K562 (cell line): ENCODE measurements around the gene LRRC25. TPM values are rescaled to one million over a fixed set of nuclear protein-coding genes. Genes with fewer than 3 reads are reported as not detected.

ENCODE experiments used
- E2F1 ChIP-seq: sonication (generic); formaldehyde crosslinking; IDR thresholded peaks from 2 replicates; pipeline ENCODE4 v1.8.1; 2023; ENCODE audit warnings: mild to moderate bottlenecking, missing genetic modification reagents, moderate library complexity
- RREB1 ChIP-seq: fragments of 250-450 bp; sonication (Bioruptor Pico); IDR thresholded peaks from 2 replicates; pipeline ENCODE4 v1.4.0; 2020
- SIN3B ChIP-seq: fragments of 450-650 bp; IDR thresholded peaks from 2 replicates; pipeline ENCODE4 v1.6.1; 2017; ENCODE audit warnings: low read depth, mild to moderate bottlenecking, moderate library complexity
- ZNF318 ChIP-seq, 2 experiments: fragments of 450-650 bp; IDR thresholded peaks; 2 replicates each; pipeline ENCODE4 v1.6.1; 2016; ENCODE audit warnings: mild to moderate bottlenecking in 2 of 2, borderline replicate concordance in 1 of 2, low read depth in 1 of 2, moderate library complexity in 1 of 2
- ZNF395 ChIP-seq: fragments of 200-800 bp; sonication (Bioruptor generic); IDR thresholded peaks from 2 replicates; pipeline ENCODE4 v1.6.1; 2017; ENCODE audit warnings: missing genetic modification characterization, missing compliant biosample characterization
- ZNF57 ChIP-seq: fragments of 450-650 bp; formaldehyde crosslinking; IDR thresholded peaks from 2 replicates; pipeline ENCODE4 v1.4.0; 2020; ENCODE audit warnings: mild to moderate bottlenecking, moderate library complexity
- ZNF584 ChIP-seq: fragments of 200-800 bp; sonication (Bioruptor generic); IDR thresholded peaks from 2 replicates; pipeline ENCODE4 v1.6.1; 2016; ENCODE audit warnings: low read depth, mild to moderate bottlenecking, missing genetic modification characterization, missing compliant biosample characterization
- polyA plus RNA-seq, 8 experiments: library from polyadenylated mRNA; depleted of rRNA in 4 of 8; stranded (reverse) in 5 of 8; unstranded in 3 of 8; fragments of >200 nt; fragmentation: Nextera tagmentation in 2 of 8; fragmentation: Illumina TruSeq in 1 of 8; extraction: Ambion mirVana in 2 of 8; extraction: Trizol in 1 of 8; gene quantifications; 2 replicates each; pipeline versions ENCODE4 v1.2.1 to v1.2.3, GENCODE V29; 2011 to 2014; ENCODE audit warnings: inconsistent platforms in 1 of 8, missing spikeins in 1 of 8
- total RNA-seq, 7 experiments: library from RNA; depleted of rRNA in 6 of 7; stranded (reverse); fragments of >200 nt in 6 of 7; fragmentation: Illumina TruSeq in 2 of 7; extraction: Trizol in 2 of 7; gene quantifications; 2 replicates each; pipeline versions ENCODE4 v1.2.1 to v1.2.3, GENCODE V29; 2011 to 2021; ENCODE audit warnings: low replicate concordance in 1 of 7

The LRRC25 gene
- total and polyA plus RNA-seq, 9 of the 15 experiments (the other 6 are each of a cell fraction or from before 2014, with no cell fraction given): 0.07 to 0.36 (median 0.10) TPM; not detected in 3

GRCh38 chr19:18379803-18380747, 17.3 kb downstream of the LRRC25 start (continued):
- TF ChIP-seq ZNF395 (CRISPR knock-in tag) (peak; percentile 88), ZNF584 (CRISPR knock-in tag) (peak; percentile 87), ZNF57 (CRISPR knock-in tag) (no peak), E2F1 (CRISPR knock-in tag) (0 out of 2 replicates have a peak, but pooled peaks have one; percentile 32), ZNF318 (IDR thresholded peaks at IDR 0.05; ENCODE audit: borderline replicate concordance in 1 of 2, low read depth in 1 of 2) (0 out of 4 replicates have a peak, but pooled peaks of 1 of the 2 experiments have one; percentile 39), SIN3B (no peak), RREB1 (CRISPR knock-in tag) (peak; percentile 86; the same call in 1 of the 2 replicates)
